H1 (cell line): ENCODE measurements around the gene CDK8. TPM values are rescaled to one million over a fixed set of nuclear protein-coding genes. Genes with fewer than 3 reads are reported as not detected.
"Not testable (repeated sequence)": the region's sequence is repeated elsewhere in the genome, so short reads cannot be mapped to it uniquely, and the experiment has no call there.

Experiments
- CTCF ChIA-PET: fragments of 300-600 bp; sonication (Branson Sonifier 250); formaldehyde crosslinking; loops from one replicate; lab custom pipeline; 2021; ENCODE audit not compliant: partially characterized antibody; lab: Charles Lee
- POLR2A ChIA-PET: fragments of 300-600 bp; sonication (Branson Sonifier 250); formaldehyde crosslinking; loops from one replicate; lab custom pipeline; 2021; ENCODE audit warnings: inconsistent platforms; ENCODE audit not compliant: partially characterized antibody; lab: Charles Lee
- DNase-seq, 2 experiments: peaks; one replicate each; pipeline versions ENCODE4 v3.0.0 to v3.0.0-alpha.2; 2010 to 2022; ENCODE audit warnings: low spot score in 2 of 2, low read depth in 1 of 2, mixed read lengths in 1 of 2
- FAIRE-seq: peaks from 2 replicates; lab custom pipeline; 2011; peaks lifted over from hg19 to GRCh38; lab: Jason Lieb, UNC
- H2AFZ ChIP-seq: 2 replicates; pipeline ENCODE4 v1.8.1; 2012; ENCODE audit warnings: low read length, inconsistent platforms
- H2AK5ac ChIP-seq: 2 replicates; pipeline ENCODE4 v1.6.1; 2013; ENCODE audit warnings: low read depth, low read length
- H2BK120ac ChIP-seq: replicated peaks from 2 replicates; pipeline ENCODE3; 2013; ENCODE audit warnings: low read depth, low read length, inconsistent platforms
- H2BK12ac ChIP-seq: 2 replicates; pipeline ENCODE4 v1.6.1; 2013; ENCODE audit warnings: low read depth, low read length
- H2BK15ac ChIP-seq: 2 replicates; pipeline ENCODE4 v1.6.1; 2013; ENCODE audit warnings: low read length
- H2BK20ac ChIP-seq: 2 replicates; pipeline ENCODE4 v1.6.1; 2013; ENCODE audit warnings: low read length
- H2BK5ac ChIP-seq: 2 replicates; pipeline ENCODE4 v1.6.1; 2013; ENCODE audit warnings: low read depth, low read length
- H3K14ac ChIP-seq: 2 replicates; pipeline ENCODE4 v1.6.1; 2013; ENCODE audit warnings: inconsistent platforms; ENCODE audit not compliant: insufficient read length
- H3K18ac ChIP-seq: 2 replicates; pipeline ENCODE4 v1.6.1; 2013; ENCODE audit warnings: low read length; ENCODE audit errors: extremely low read depth
- H3K23ac ChIP-seq: 2 replicates; pipeline ENCODE4 v1.6.1; 2013; ENCODE audit warnings: inconsistent platforms; ENCODE audit not compliant: insufficient read length
- H3K23me2 ChIP-seq: 2 replicates; pipeline ENCODE4 v1.6.1; 2013; ENCODE audit warnings: low read depth, low read length
- H3K27ac ChIP-seq: 2 replicates; pipeline ENCODE4 v1.6.1; 2011; ENCODE audit warnings: low read depth, low read length, inconsistent platforms
- H3K27me3 ChIP-seq, 4 experiments: replicated peaks in 1 of 4; 1 replicate in 1 of 4; 2 replicates in 3 of 4; pipeline versions ENCODE4 v1.6.1 to v1.8.1; 2011 to 2013; ENCODE audit warnings: low read length in 3 of 4, mild to moderate bottlenecking in 3 of 4, inconsistent platforms in 2 of 4, mixed read lengths in 2 of 4, moderate library complexity in 1 of 4; ENCODE audit not compliant: control insufficient read depth in 3 of 4, insufficient read depth in 3 of 4; ENCODE audit errors: extremely low read depth in 1 of 4
- H3K36me3 ChIP-seq, 4 experiments: 2 replicates each; pipeline versions ENCODE4 v1.6.1 to v1.8.1; 2011 to 2013; ENCODE audit warnings: mild to moderate bottlenecking in 4 of 4, low read length in 3 of 4, moderate library complexity in 2 of 4, control low read depth in 1 of 4, inconsistent platforms in 1 of 4; ENCODE audit not compliant: insufficient read depth in 4 of 4, control insufficient read depth in 2 of 4
- H3K4ac ChIP-seq: replicated peaks from 2 replicates; pipeline ENCODE3; 2013; ENCODE audit warnings: low read length, low read depth, mixed read lengths, inconsistent platforms; ENCODE audit not compliant: insufficient read length
- H3K4me1 ChIP-seq, 4 experiments: replicated peaks in 1 of 4; 1 replicate in 1 of 4; 2 replicates in 3 of 4; pipeline versions ENCODE4 v1.6.1 to v1.8.1; 2011 to 2013; ENCODE audit warnings: low read length in 3 of 4, inconsistent platforms in 2 of 4, mixed read lengths in 1 of 4; ENCODE audit not compliant: insufficient read depth in 4 of 4, control insufficient read depth in 3 of 4
- H3K4me2 ChIP-seq, 2 experiments: 2 replicates each; pipeline versions ENCODE4 v1.6.1 to v1.8.1; 2011 to 2013; ENCODE audit warnings: low read depth in 2 of 2, low read length in 2 of 2, control low read depth in 1 of 2, inconsistent platforms in 1 of 2, mild to moderate bottlenecking in 1 of 2; ENCODE audit not compliant: insufficient read depth in 1 of 2
- H3K4me3 ChIP-seq, 4 experiments: fragments of 200-600, 300-600 bp in 1 of 4; sonication (generic), shearing (Covaris generic), sonication (Bioruptor Twin) in 1 of 4; 2 replicates each; pipeline versions ENCODE4 v1.5.1 to v1.8.1; 2011 to 2016; ENCODE audit warnings: low read length in 4 of 4, low read depth in 3 of 4, control low read depth in 2 of 4, inconsistent platforms in 2 of 4, mild to moderate bottlenecking in 2 of 4, mixed read lengths in 1 of 4, moderate library complexity in 1 of 4; ENCODE audit not compliant: insufficient read depth in 2 of 4; ENCODE audit errors: extremely low read depth in 1 of 4
- H3K56ac ChIP-seq: replicated peaks from 2 replicates; pipeline ENCODE3; 2013; ENCODE audit warnings: low read depth, mild to moderate bottlenecking, mixed read lengths, low read length, inconsistent platforms; ENCODE audit not compliant: insufficient read length
- H3K79me1 ChIP-seq: 2 replicates; pipeline ENCODE4 v1.6.1; 2013; ENCODE audit warnings: low read depth, low read length, control low read depth
- H3K79me2 ChIP-seq, 2 experiments: 2 replicates each; pipeline versions ENCODE4 v1.6.1 to v1.8.1; 2012 to 2013; ENCODE audit warnings: low read length in 2 of 2, mild to moderate bottlenecking in 2 of 2, inconsistent platforms in 1 of 2; ENCODE audit not compliant: insufficient read depth in 2 of 2, control insufficient read depth in 1 of 2
- H3K9ac ChIP-seq, 4 experiments: replicated peaks in 1 of 4; 1 replicate in 1 of 4; 2 replicates in 3 of 4; pipeline versions ENCODE4 v1.6.1 to v1.8.1; 2011 to 2013; ENCODE audit warnings: low read depth in 3 of 4, low read length in 3 of 4, control low read depth in 2 of 4, mild to moderate bottlenecking in 2 of 4, moderate library complexity in 2 of 4, inconsistent platforms in 1 of 4; ENCODE audit errors: extremely low read depth in 1 of 4
- H3K9me3 ChIP-seq, 2 experiments: 2 replicates each; pipeline versions ENCODE4 v1.6.1 to v1.8.1; 2012 to 2013; ENCODE audit warnings: mild to moderate bottlenecking in 2 of 2, moderate library complexity in 2 of 2, control low read depth in 1 of 2, inconsistent platforms in 1 of 2, low read depth in 1 of 2, low read length in 1 of 2, mixed read lengths in 1 of 2; ENCODE audit not compliant: insufficient read depth in 2 of 2
- H4K20me1 ChIP-seq, 2 experiments: replicated peaks in 1 of 2; 2 replicates each; pipeline versions ENCODE3 to v1.8.1; 2011 to 2013; ENCODE audit warnings: inconsistent platforms in 2 of 2, low read length in 2 of 2, mild to moderate bottlenecking in 1 of 2; ENCODE audit not compliant: insufficient read depth in 2 of 2, control insufficient read depth in 1 of 2
- H4K5ac ChIP-seq: 2 replicates; pipeline ENCODE4 v1.6.1; 2013; ENCODE audit warnings: low read length, low read depth, mixed read lengths, inconsistent platforms; ENCODE audit not compliant: insufficient read length
- H4K8ac ChIP-seq: 2 replicates; pipeline ENCODE4 v1.8.0; 2013; ENCODE audit warnings: mild to moderate bottlenecking, moderate library complexity, low read length, inconsistent platforms; ENCODE audit not compliant: insufficient read depth; ENCODE audit errors: extremely low read depth
- H4K91ac ChIP-seq: replicated peaks from 2 replicates; pipeline ENCODE3; 2013; ENCODE audit warnings: low read length, mixed read lengths, inconsistent platforms; ENCODE audit not compliant: insufficient read length
- ATF2 ChIP-seq: IDR thresholded peaks from 2 replicates; pipeline ENCODE4 v1.6.1; 2012; ENCODE audit warnings: low read length, inconsistent platforms
- BRCA1 ChIP-seq: IDR thresholded peaks from 2 replicates; pipeline ENCODE4 v1.6.1; 2012; ENCODE audit warnings: low read depth, low read length, improper control_type of control experiment
- E2F6 ChIP-seq: IDR thresholded peaks from 2 replicates; pipeline ENCODE4 v1.6.1; 2012; ENCODE audit warnings: inconsistent platforms
- EGR1 ChIP-seq: IDR thresholded peaks from 2 replicates; pipeline ENCODE4 v1.6.1; 2011; ENCODE audit warnings: low read depth, low read length, borderline replicate concordance
- TEAD4 ChIP-seq: IDR thresholded peaks from 2 replicates; pipeline ENCODE4 v1.6.1; 2012; ENCODE audit warnings: low read depth, low read length, inconsistent platforms, mixed read lengths
- WGBS, 2 experiments: shearing (Covaris generic) in 1 of 2; methylation state at CpG; one replicate each; pipeline versions ENCODE4 v1.1.6 to v1.1.7; 2013 to 2015; ENCODE audit warnings: low lambda C conversion rate in 2 of 2, mixed read lengths in 2 of 2, inconsistent platforms in 1 of 2, low coverage in 1 of 2, missing lambda C conversion rate in 1 of 2; ENCODE audit not compliant: insufficient replicate concordance in 2 of 2, insufficient coverage in 1 of 2, insufficient read length in 1 of 2; ENCODE audit errors: extremely low coverage in 1 of 2, missing lambda C conversion rate in 1 of 2; 5-methylcytosine and 5-hydroxymethylcytosine counted together
- polyA plus RNA-seq, 7 experiments: library from polyadenylated mRNA; depleted of rRNA in 3 of 7; stranded (reverse) in 5 of 7; unstranded in 2 of 7; fragments of >200 nt in 5 of 7; fragments of 200-250 nt in 2 of 7; gene quantifications; 1 replicate in 5 of 7; 2 replicates in 1 of 7; 4 replicates in 1 of 7; pipeline versions ENCODE4 v1.2.1 to v1.2.3, GENCODE V29; 2011 to 2013; ENCODE audit warnings: missing spikeins in 2 of 7, mixed read lengths in 2 of 7
- total RNA-seq: library from RNA; stranded (reverse); fragmentation: NEBNext Ultra II Directional; extraction: Animal tissue kit (Norgen Biotek cat#: 25700); gene quantifications from 2 replicates; pipeline ENCODE4 v1.2.1, GENCODE V29; 2021

CDK8 gene
- total and polyA plus RNA-seq, 2 of the 8 experiments (the other 6 are each of a cell fraction or from before 2014, with no cell fraction given) = 22.1 to 25.6 TPM

- TF ChIP-seq ATF2 (no peak), TEAD4 (no peak), EGR1 (no peak), BRCA1 (no peak), E2F6 (no peak)
Measured at GRCh38 chr13:26249551-26249950, 4.4 kb upstream of the CDK8 start (continued).

GRCh38 chr13:26252006-26252405 lies 1.9 kb upstream of the CDK8 start:
- not testable (repeated sequence) for H4K20me1 ChIP-seq, H3K27ac ChIP-seq
- CTCF ChIA-PET = interaction anchor here (0.7 kb wide), 1 partner anchor 1711 kb away, joined by 3 read pairs; no protein-coding TSS in a partner anchor

More at GRCh38 chr13:26252006-26252405, 1.9 kb upstream of the CDK8 start:
- H3K9ac ChIP-seq, H3K4me1 ChIP-seq, H2AK5ac ChIP-seq, H4K5ac ChIP-seq, H3K79me1 ChIP-seq, H3K4me2 ChIP-seq, H3K23ac ChIP-seq, DNase-seq, H2BK120ac ChIP-seq, H4K8ac ChIP-seq, H3K14ac ChIP-seq, H2BK15ac ChIP-seq, H2AFZ ChIP-seq, H2BK20ac ChIP-seq, H3K4me3 ChIP-seq, H2BK12ac ChIP-seq, H3K36me3 ChIP-seq, H3K9me3 ChIP-seq, H3K23me2 ChIP-seq, H3K4ac ChIP-seq, H4K91ac ChIP-seq, H3K27me3 ChIP-seq, H3K18ac ChIP-seq, FAIRE-seq, H2BK5ac ChIP-seq, POLR2A ChIA-PET, H3K56ac ChIP-seq: not testable (repeated sequence)
- WGBS, 2 experiments = 79% methylated on average over 3 of the region's 4 CpGs; no CpG with 5 or more reads in 1 of the 2 experiments
- peaks cover 0 to 25% of the 10 kb centered on the region in 2 experiments; a peak in 3 of 4 replicates for H3K79me2 ChIP-seq
